ENCODE results near the gene RPL36.

GRCh38 chr19:5697890-5698634 lies 8.0 kb downstream of the RPL36 start:
- no peak for TF ChIP-seq CTCF (conservative IDR thresholded peaks at IDR 0.05)
- TF ChIP-seq EZH2 (IDR thresholded peaks at IDR 0.05; ENCODE audit: low read depth) = no peak
